ENCODE measurements around the gene IFNA16.
"Not testable (repeated sequence)": the region's sequence is repeated elsewhere in the genome, so short reads cannot be mapped to it uniquely, and the experiment has no call there.

The IFNA16 gene

GRCh38 chr9:21217211-21217610, at the start of gene IFNA16:
TSS of gene IFNA16 (minus strand) at chr9:21217311. CDS start at chr9:21217305, 6 bp downstream.
- not testable (repeated sequence) for H3K36me3 ChIP-seq (ENCODE audit: control insufficient read depth, insufficient read depth, low read length); H3K27me3 ChIP-seq (ENCODE audit: control insufficient read depth, insufficient read depth, low read length); H3K27ac ChIP-seq (ENCODE audit: low read depth, low read length); H3K4me1 ChIP-seq (ENCODE audit: control insufficient read depth, insufficient read depth, low read length); H3K4me3 ChIP-seq (ENCODE audit: low read depth, low read length); H3K9ac ChIP-seq (ENCODE audit: low read depth, low read length); H3K9me3 ChIP-seq (ENCODE audit: control insufficient read depth, insufficient read depth, low read length)

GRCh38 chr9:21265421-21266189, 48.5 kb upstream of the IFNA16 start:
- no peak overlapping the region for H3K27ac ChIP-seq (ENCODE audit: low read depth, low read length)
- no peak overlapping the region for H3K9ac ChIP-seq (ENCODE audit: low read depth, low read length)
- H3K4me1 ChIP-seq (ENCODE audit: control insufficient read depth, insufficient read depth, low read length): no peaks in the 10 kb centered on the region
- no peaks in the 10 kb centered on the region for H3K36me3 ChIP-seq (ENCODE audit: control insufficient read depth, insufficient read depth, low read length)
- H3K4me3 ChIP-seq (ENCODE audit: low read depth, low read length): no peak overlapping the region
- no peaks in the 10 kb centered on the region for H3K9me3 ChIP-seq (ENCODE audit: control insufficient read depth, insufficient read depth, low read length)
- H3K27me3 ChIP-seq (ENCODE audit: control insufficient read depth, insufficient read depth, low read length): peaks cover 89% of the 10 kb centered on the region

- no peak overlapping the region for H3K4me3 ChIP-seq (ENCODE audit: low read depth, low read length)
- H3K36me3 ChIP-seq (ENCODE audit: control insufficient read depth, insufficient read depth, low read length): no peaks in the 10 kb centered on the region
- H3K27me3 ChIP-seq (ENCODE audit: control insufficient read depth, insufficient read depth, low read length): peaks cover 6% of the 10 kb centered on the region
These were observed 38.6 kb upstream of the IFNA16 start for GRCh38 chr9:21255538-21256212.

GRCh38 chr9:21252721-21253547, 35.8 kb upstream of the IFNA16 start:
- H3K4me1 ChIP-seq (ENCODE audit: control insufficient read depth, insufficient read depth, low read length): peaks cover 6% of the 10 kb centered on the region; the same call in 1 of the 2 replicates
- H3K4me3 ChIP-seq (ENCODE audit: low read depth, low read length): no peak overlapping the region
- no peaks in the 10 kb centered on the region for H3K36me3 ChIP-seq (ENCODE audit: control insufficient read depth, insufficient read depth, low read length)
- peaks cover 6% of the 10 kb centered on the region for H3K27me3 ChIP-seq (ENCODE audit: control insufficient read depth, insufficient read depth, low read length)
- no peak overlapping the region for H3K9ac ChIP-seq (ENCODE audit: low read depth, low read length)
- no peaks in the 10 kb centered on the region for H3K9me3 ChIP-seq (ENCODE audit: control insufficient read depth, insufficient read depth, low read length)
- H3K27ac ChIP-seq (ENCODE audit: low read depth, low read length): no peak overlapping the region

More at GRCh38 chr9:21255538-21256212, 38.6 kb upstream of the IFNA16 start:
- Histone ChIP-seq H3K9ac (ENCODE audit: low read depth, low read length) (no peak overlapping the region), H3K9me3 (ENCODE audit: control insufficient read depth, insufficient read depth, low read length) (no peaks in the 10 kb centered on the region), H3K27ac (ENCODE audit: low read depth, low read length) (no peak overlapping the region), H3K4me1 (ENCODE audit: control insufficient read depth, insufficient read depth, low read length) (peaks cover 6% of the 10 kb centered on the region; the same call in 1 of the 2 replicates)

GRCh38 chr9:21251638-21252037, 34.5 kb upstream of the IFNA16 start:
- Histone ChIP-seq H3K36me3 (ENCODE audit: control insufficient read depth, insufficient read depth, low read length) (no peaks in the 10 kb centered on the region), H3K4me1 (ENCODE audit: control insufficient read depth, insufficient read depth, low read length) (peaks cover 6% of the 10 kb centered on the region; the same call in 1 of the 2 replicates), H3K4me3 (ENCODE audit: low read depth, low read length) (no peak overlapping the region), H3K9ac (ENCODE audit: low read depth, low read length) (no peak overlapping the region), H3K27me3 (ENCODE audit: control insufficient read depth, insufficient read depth, low read length) (peaks cover 6% of the 10 kb centered on the region), H3K9me3 (ENCODE audit: control insufficient read depth, insufficient read depth, low read length) (no peaks in the 10 kb centered on the region), H3K27ac (ENCODE audit: low read depth, low read length) (peak overlapping the region; percentile 22)

GRCh38 chr9:21251190-21251589, 34.1 kb upstream of the IFNA16 start:
- H3K4me1 ChIP-seq (ENCODE audit: control insufficient read depth, insufficient read depth, low read length): peaks cover 6% of the 10 kb centered on the region; the same call in 1 of the 2 replicates
- no peak overlapping the region for H3K9ac ChIP-seq (ENCODE audit: low read depth, low read length)
- H3K27ac ChIP-seq (ENCODE audit: low read depth, low read length): peak overlapping the region; percentile 22
- no peak overlapping the region for H3K4me3 ChIP-seq (ENCODE audit: low read depth, low read length)
- no peaks in the 10 kb centered on the region for H3K9me3 ChIP-seq (ENCODE audit: control insufficient read depth, insufficient read depth, low read length)
- peaks cover 6% of the 10 kb centered on the region for H3K27me3 ChIP-seq (ENCODE audit: control insufficient read depth, insufficient read depth, low read length)
- no peaks in the 10 kb centered on the region for H3K36me3 ChIP-seq (ENCODE audit: control insufficient read depth, insufficient read depth, low read length)

GRCh38 chr9:21244836-21245235, 27.7 kb upstream of the IFNA16 start:
- Histone ChIP-seq H3K27me3 (ENCODE audit: control insufficient read depth, insufficient read depth, low read length) (no peaks in the 10 kb centered on the region), H3K4me3 (ENCODE audit: low read depth, low read length) (no peak overlapping the region), H3K9ac (ENCODE audit: low read depth, low read length) (no peak overlapping the region), H3K9me3 (ENCODE audit: control insufficient read depth, insufficient read depth, low read length) (no peaks in the 10 kb centered on the region), H3K4me1 (ENCODE audit: control insufficient read depth, insufficient read depth, low read length) (no peaks in the 10 kb centered on the region), H3K36me3 (ENCODE audit: control insufficient read depth, insufficient read depth, low read length) (no peaks in the 10 kb centered on the region), H3K27ac (ENCODE audit: low read depth, low read length) (no peak overlapping the region)

- Histone ChIP-seq H3K27me3 (ENCODE audit: control insufficient read depth, insufficient read depth, low read length) (no peaks in the 10 kb centered on the region), H3K9me3 (ENCODE audit: control insufficient read depth, insufficient read depth, low read length) (no peaks in the 10 kb centered on the region), H3K36me3 (ENCODE audit: control insufficient read depth, insufficient read depth, low read length) (no peaks in the 10 kb centered on the region), H3K9ac (ENCODE audit: low read depth, low read length) (no peak within 1 kb of the TSS), H3K4me3 (ENCODE audit: low read depth, low read length) (no peak within 1 kb of the TSS), H3K27ac (ENCODE audit: low read depth, low read length) (no peak within 1 kb of the TSS), H3K4me1 (ENCODE audit: control insufficient read depth, insufficient read depth, low read length) (no peaks in the 10 kb centered on the region)
These were observed 22.8 kb upstream of the IFNA16 start, which contains the start of gene IFNA14 for GRCh38 chr9:21239911-21240310. TSS of gene IFNA14 (minus strand) at chr9:21240005. CDS start at chr9:21239935, 70 bp downstream.

GRCh38 chr9:21236360-21236714, 19.2 kb upstream of the IFNA16 start:
- not testable (repeated sequence) for H3K27ac ChIP-seq (ENCODE audit: low read depth, low read length); H3K4me1 ChIP-seq (ENCODE audit: control insufficient read depth, insufficient read depth, low read length); H3K36me3 ChIP-seq (ENCODE audit: control insufficient read depth, insufficient read depth, low read length)

GRCh38 chr9:21235468-21236359, 18.6 kb upstream of the IFNA16 start:
- not testable (repeated sequence) for H3K36me3 ChIP-seq (ENCODE audit: control insufficient read depth, insufficient read depth, low read length); H3K27ac ChIP-seq (ENCODE audit: low read depth, low read length); H3K4me1 ChIP-seq (ENCODE audit: control insufficient read depth, insufficient read depth, low read length); H3K27me3 ChIP-seq (ENCODE audit: control insufficient read depth, insufficient read depth, low read length); H3K9ac ChIP-seq (ENCODE audit: low read depth, low read length); H3K4me3 ChIP-seq (ENCODE audit: low read depth, low read length); H3K9me3 ChIP-seq (ENCODE audit: control insufficient read depth, insufficient read depth, low read length)

More at GRCh38 chr9:21236360-21236714, 19.2 kb upstream of the IFNA16 start:
- not testable (repeated sequence) for H3K4me3 ChIP-seq (ENCODE audit: low read depth, low read length); H3K9ac ChIP-seq (ENCODE audit: low read depth, low read length); H3K9me3 ChIP-seq (ENCODE audit: control insufficient read depth, insufficient read depth, low read length); H3K27me3 ChIP-seq (ENCODE audit: control insufficient read depth, insufficient read depth, low read length)

All from HUES48 (cell line).